ENCODE data around the gene TMEM138.

Gene TMEM138

GRCh38 chr11:61349189-61349751 lies 12.9 kb upstream of the TMEM138 start:
- no peak for TF ChIP-seq CTCF (IDR thresholded peaks at IDR 0.05; ENCODE audit: extremely low read depth, insufficient read depth, missing control alignments)
- DNase-seq (ENCODE audit: low spot score): no peak

GRCh38 chr11:61349916-61350315 lies 12.3 kb upstream of the TMEM138 start:
- TF ChIP-seq CTCF (IDR thresholded peaks at IDR 0.05; ENCODE audit: extremely low read depth, insufficient read depth, missing control alignments): no peak
- DNase-seq (ENCODE audit: low spot score): no peak
- in situ Hi-C loops (cut with MboI; ENCODE audit: low pct_unique_long_range_greater_than_20kb, low sequenced_read_pairs, unreplicated experiment): no loop called here

More at GRCh38 chr11:61349189-61349751, 12.9 kb upstream of the TMEM138 start:
- in situ Hi-C loops (cut with MboI; ENCODE audit: low pct_unique_long_range_greater_than_20kb, low sequenced_read_pairs, unreplicated experiment): no loop called here

- in situ Hi-C loops (cut with MboI; ENCODE audit: low pct_unique_long_range_greater_than_20kb, low sequenced_read_pairs, unreplicated experiment): no loop called here
- TF ChIP-seq CTCF (IDR thresholded peaks at IDR 0.05; ENCODE audit: extremely low read depth, insufficient read depth, missing control alignments): no peak
- no peak for DNase-seq (ENCODE audit: low spot score)
Measured at GRCh38 chr11:61350336-61350735, 11.8 kb upstream of the TMEM138 start.

- no peak for DNase-seq (ENCODE audit: low spot score)
- no peak for TF ChIP-seq CTCF (IDR thresholded peaks at IDR 0.05; ENCODE audit: extremely low read depth, insufficient read depth, missing control alignments)
- in situ Hi-C loops (cut with MboI; ENCODE audit: low pct_unique_long_range_greater_than_20kb, low sequenced_read_pairs, unreplicated experiment): no loop called here
Measured at GRCh38 chr11:61350803-61351202, 11.4 kb upstream of the TMEM138 start.

GRCh38 chr11:61352038-61352437 lies 10.1 kb upstream of the TMEM138 start:
- TF ChIP-seq CTCF (IDR thresholded peaks at IDR 0.05; ENCODE audit: extremely low read depth, insufficient read depth, missing control alignments): no peak
- in situ Hi-C loops (cut with MboI; ENCODE audit: low pct_unique_long_range_greater_than_20kb, low sequenced_read_pairs, unreplicated experiment): no loop called here
- no peak for DNase-seq (ENCODE audit: low spot score)

- TF ChIP-seq CTCF (IDR thresholded peaks at IDR 0.05; ENCODE audit: extremely low read depth, insufficient read depth, missing control alignments): no peak
- DNase-seq (ENCODE audit: low spot score): no peak
- in situ Hi-C loops (cut with MboI; ENCODE audit: low pct_unique_long_range_greater_than_20kb, low sequenced_read_pairs, unreplicated experiment): no loop called here
Measured at GRCh38 chr11:61353131-61354067, 8.8 kb upstream of the TMEM138 start.
